ENCODE measurements around the gene CDH6. TPM values are rescaled to one million over a fixed set of nuclear protein-coding genes. Genes with fewer than 3 reads are reported as not detected.

CDH6 gene
- total RNA-seq, 1 donor from 2014 or later: 7.2 TPM

DNA sequence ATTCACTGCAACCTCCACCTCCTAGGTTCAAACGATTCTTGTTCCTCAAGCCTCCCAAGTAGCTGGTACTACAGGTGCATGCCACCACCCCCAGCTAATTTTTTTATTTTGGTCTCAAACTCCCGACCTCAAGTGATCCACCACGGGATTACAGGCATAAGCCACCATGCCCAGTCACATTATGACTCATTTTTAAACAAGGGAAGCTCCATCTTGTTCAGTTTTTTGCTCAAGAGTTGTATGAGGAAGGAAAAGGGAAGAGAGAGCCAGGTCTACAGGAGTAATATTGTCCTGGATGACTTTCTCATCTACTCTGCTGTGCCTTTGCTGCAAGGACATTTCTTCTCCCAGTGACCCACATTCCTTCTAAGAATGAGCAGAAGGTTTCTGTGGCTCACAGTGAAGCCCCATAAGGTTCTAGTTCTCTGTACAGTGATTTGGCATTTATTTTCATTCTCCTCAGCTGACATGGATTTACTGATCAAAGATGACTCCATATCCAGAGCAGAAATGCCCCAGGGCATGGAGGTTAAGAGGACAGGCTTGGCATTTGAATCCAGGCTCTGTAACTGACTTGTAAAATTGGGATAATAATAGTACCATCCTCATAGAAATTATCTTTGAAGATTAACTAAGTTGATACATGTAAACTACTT lies 153.5 kb downstream of the CDH6 start:
- intact Hi-C loops (cut with DNase I): no loop called here
- TF ChIP-seq, protein P1, sequence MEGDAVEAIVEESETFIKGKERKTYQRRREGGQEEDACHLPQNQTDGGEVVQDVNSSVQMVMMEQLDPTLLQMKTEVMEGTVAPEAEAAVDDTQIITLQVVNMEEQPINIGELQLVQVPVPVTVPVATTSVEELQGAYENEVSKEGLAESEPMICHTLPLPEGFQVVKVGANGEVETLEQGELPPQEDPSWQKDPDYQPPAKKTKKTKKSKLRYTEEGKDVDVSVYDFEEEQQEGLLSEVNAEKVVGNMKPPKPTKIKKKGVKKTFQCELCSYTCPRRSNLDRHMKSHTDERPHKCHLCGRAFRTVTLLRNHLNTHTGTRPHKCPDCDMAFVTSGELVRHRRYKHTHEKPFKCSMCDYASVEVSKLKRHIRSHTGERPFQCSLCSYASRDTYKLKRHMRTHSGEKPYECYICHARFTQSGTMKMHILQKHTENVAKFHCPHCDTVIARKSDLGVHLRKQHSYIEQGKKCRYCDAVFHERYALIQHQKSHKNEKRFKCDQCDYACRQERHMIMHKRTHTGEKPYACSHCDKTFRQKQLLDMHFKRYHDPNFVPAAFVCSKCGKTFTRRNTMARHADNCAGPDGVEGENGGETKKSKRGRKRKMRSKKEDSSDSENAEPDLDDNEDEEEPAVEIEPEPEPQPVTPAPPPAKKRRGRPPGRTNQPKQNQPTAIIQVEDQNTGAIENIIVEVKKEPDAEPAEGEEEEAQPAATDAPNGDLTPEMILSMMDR (IDR thresholded peaks at IDR 0.05): no peak
- Histone ChIP-seq H3K27me3 (ENCODE audit: low read depth) (no peaks in the 10 kb centered on the region), H3K27ac (no peak overlapping the region), H3K4me3 (no peak overlapping the region), H3K4me1 (no peaks in the 10 kb centered on the region), H3K36me3 (no peaks in the 10 kb centered on the region), H3K9me3 (no peaks in the 10 kb centered on the region)
- DNase-seq: no peak
- ATAC-seq: no peak

DNA sequence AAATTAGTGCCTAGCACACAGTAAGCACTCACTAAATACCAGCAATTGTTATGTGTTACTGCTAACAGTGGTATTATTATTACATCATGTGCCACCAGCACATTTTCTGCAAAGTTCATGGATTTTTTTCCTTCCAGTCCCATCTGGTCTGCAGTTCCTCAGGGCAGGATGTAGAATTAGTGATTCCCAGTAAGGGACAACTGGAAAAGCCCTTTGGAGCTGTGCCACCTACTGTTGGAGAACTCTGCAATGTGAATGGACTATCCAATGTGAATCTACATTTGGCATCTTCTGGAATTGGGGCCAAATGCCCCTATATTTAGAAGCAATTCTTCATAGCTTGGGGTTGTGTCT lies 154.0 kb downstream of the CDH6 start:
- H3K27me3 ChIP-seq (ENCODE audit: low read depth): no peaks in the 10 kb centered on the region
- no peaks in the 10 kb centered on the region for H3K4me1 ChIP-seq
- no peak overlapping the region for H3K4me3 ChIP-seq
- H3K27ac ChIP-seq: no peak overlapping the region
- DNase-seq (no peak), ATAC-seq (no peak)
- TF ChIP-seq, protein P1 (IDR thresholded peaks at IDR 0.05): no peak
- no peaks in the 10 kb centered on the region for H3K9me3 ChIP-seq
- intact Hi-C loops (cut with DNase I): no loop called here
- no peaks in the 10 kb centered on the region for H3K36me3 ChIP-seq

DNA sequence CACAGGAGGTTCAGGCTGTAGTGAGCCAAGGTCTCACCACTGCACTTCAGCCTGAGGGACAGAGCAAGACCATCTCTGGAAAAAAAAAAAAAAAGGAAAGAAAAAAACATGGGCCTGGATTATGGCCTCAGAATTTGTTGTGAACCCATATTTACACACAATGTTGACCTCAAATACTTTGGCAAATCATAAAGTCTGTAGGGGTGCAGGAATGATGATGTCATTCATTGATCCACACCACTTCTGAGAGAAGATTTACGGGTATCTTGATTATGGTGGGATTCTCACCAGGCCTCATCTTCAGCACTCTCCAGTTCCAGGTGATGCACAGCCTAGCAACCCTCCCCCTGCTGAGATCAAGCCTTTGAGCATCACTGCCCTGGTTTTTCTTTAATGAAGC lies 156.9 kb downstream of the CDH6 start:
- no peak overlapping the region for H3K27ac ChIP-seq
- DNase-seq: no peak
- H3K4me1 ChIP-seq: no peaks in the 10 kb centered on the region
- H3K36me3 ChIP-seq: no peaks in the 10 kb centered on the region
- TF ChIP-seq, protein P1 (IDR thresholded peaks at IDR 0.05): no peak
- no peak overlapping the region for H3K4me3 ChIP-seq
- no peaks in the 10 kb centered on the region for H3K27me3 ChIP-seq (ENCODE audit: low read depth)
- intact Hi-C loops (cut with DNase I): no loop called here
- no peaks in the 10 kb centered on the region for H3K9me3 ChIP-seq
- no peak for ATAC-seq

DNA sequence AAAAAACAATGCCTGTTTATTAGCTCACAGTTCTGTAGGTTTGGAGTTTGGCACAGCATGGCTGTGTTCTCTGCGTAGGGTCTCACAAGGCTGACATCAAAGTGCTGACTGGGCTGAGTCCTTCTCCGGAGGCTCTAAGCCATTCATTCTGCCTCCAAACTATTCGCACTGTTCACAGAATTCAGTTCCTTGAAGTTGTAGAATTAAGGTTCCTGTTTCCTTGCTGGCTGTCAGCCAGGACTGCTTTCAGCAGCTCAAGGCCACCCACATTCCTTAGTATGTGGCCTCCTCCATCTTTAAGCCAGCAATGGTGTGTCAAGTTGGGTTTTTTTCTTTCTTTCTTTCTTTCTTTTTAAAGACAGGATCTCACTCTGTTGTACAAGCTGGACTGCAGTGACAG lies 161.9 kb downstream of the CDH6 start:
- Histone ChIP-seq H3K9me3 (no peaks in the 10 kb centered on the region), H3K36me3 (no peaks in the 10 kb centered on the region), H3K4me1 (no peaks in the 10 kb centered on the region), H3K4me3 (no peak overlapping the region), H3K27ac (no peak overlapping the region), H3K27me3 (ENCODE audit: low read depth) (no peaks in the 10 kb centered on the region)
- no peak for DNase-seq
- intact Hi-C loops (cut with DNase I): no loop called here
- no peak for ATAC-seq
- TF ChIP-seq, protein P1 (IDR thresholded peaks at IDR 0.05): no peak

DNA sequence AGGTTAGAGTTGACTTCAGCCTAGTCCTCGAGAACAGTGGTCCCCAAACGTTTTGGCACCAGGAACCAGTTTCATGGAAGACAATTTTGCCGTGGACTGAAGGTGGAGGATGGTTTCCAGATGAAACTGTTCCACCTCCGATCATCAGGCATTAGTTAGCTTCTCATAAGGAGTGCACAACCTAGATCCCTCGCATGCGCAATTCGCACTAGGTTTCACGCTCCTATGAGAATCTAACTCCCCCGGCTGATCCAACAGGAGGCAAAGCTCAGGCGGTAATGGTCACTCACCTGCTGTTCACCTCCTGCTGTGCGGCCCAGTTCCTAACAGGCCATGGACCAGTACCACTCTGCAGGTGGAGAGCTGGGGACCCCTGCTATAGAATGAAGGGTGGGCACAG lies 163.6 kb downstream of the CDH6 start:
- intact Hi-C loops (cut with DNase I): no loop called here
- H3K4me3 ChIP-seq: no peak overlapping the region
- no peaks in the 10 kb centered on the region for H3K27me3 ChIP-seq (ENCODE audit: low read depth)
- TF ChIP-seq, protein P1 (IDR thresholded peaks at IDR 0.05): no peak
- H3K9me3 ChIP-seq: no peaks in the 10 kb centered on the region
- ATAC-seq (no peak), DNase-seq (no peak)
- no peak overlapping the region for H3K27ac ChIP-seq
- no peaks in the 10 kb centered on the region for H3K36me3 ChIP-seq
- H3K4me1 ChIP-seq: no peaks in the 10 kb centered on the region

Measured in lower lobe of right lung (tissue), 2 donors.